HepG2 (cell line): Measurements from ENCODE around the gene LOX. TPM values are rescaled to one million over a fixed set of nuclear protein-coding genes. Genes with fewer than 3 reads are reported as not detected.

Experiments
- CREB1 ChIP-seq, 2 experiments: fragments of 450-650 bp in 1 of 2; IDR thresholded peaks; 2 replicates each; pipeline ENCODE4 v1.6.1; 2016 to 2017; ENCODE audit warnings: control low read depth in 1 of 2, mild to moderate bottlenecking in 1 of 2, missing compliant biosample characterization in 1 of 2, missing genetic modification characterization in 1 of 2
- ELF1 ChIP-seq: sonication (generic); formaldehyde crosslinking; IDR thresholded peaks from 2 replicates; pipeline ENCODE4 v1.4.0; 2020; ENCODE audit warnings: missing genetic modification reagents
- FLYWCH1 ChIP-seq: sonication (generic); formaldehyde crosslinking; IDR thresholded peaks from 2 replicates; pipeline ENCODE4 v1.8.1; 2023; ENCODE audit warnings: mild to moderate bottlenecking, missing genetic modification reagents
- FOXO1 ChIP-seq: sonication (generic); formaldehyde crosslinking; IDR thresholded peaks from 2 replicates; pipeline ENCODE4 v1.4.0; 2020; ENCODE audit warnings: missing genetic modification reagents
- GABPA ChIP-seq, 2 experiments: IDR thresholded peaks; 2 replicates each; pipeline ENCODE4 v1.6.1; 2011 to 2016; ENCODE audit warnings: low read depth in 2 of 2, low read length in 1 of 2, missing biosample characterization in 1 of 2, missing genetic modification characterization in 1 of 2
- GTF2F1 ChIP-seq: fragments of 150-350 bp; IDR thresholded peaks from 2 replicates; pipeline ENCODE4 v1.6.1; 2014; ENCODE audit warnings: low read length
- HMG20A ChIP-seq: IDR thresholded peaks from 2 replicates; pipeline ENCODE4 v1.6.1; 2016; ENCODE audit warnings: borderline replicate concordance
- ISX ChIP-seq: sonication (generic); formaldehyde crosslinking; conservative IDR thresholded peaks from 2 replicates; pipeline ENCODE4 v1.5.0; 2020; ENCODE audit warnings: missing genetic modification reagents
- PHF5A ChIP-seq: IDR thresholded peaks from one replicate; pipeline ENCODE4 v1.6.1; 2018; ENCODE audit warnings: low read depth, missing genetic modification reagents; ENCODE audit not compliant: unreplicated experiment
- PITX1 ChIP-seq: sonication (generic); formaldehyde crosslinking; IDR thresholded peaks from 2 replicates; pipeline ENCODE4 v1.5.1; 2020; ENCODE audit warnings: mild to moderate bottlenecking, missing genetic modification reagents
- PLRG1 ChIP-seq: fragments of 450-650 bp; conservative IDR thresholded peaks from 2 replicates; pipeline ENCODE4 v1.6.1; 2016
- RCOR2 ChIP-seq: IDR thresholded peaks from 2 replicates; pipeline ENCODE4 v1.6.1; 2016; ENCODE audit warnings: missing biosample characterization, missing genetic modification reagents
- RXRB ChIP-seq: IDR thresholded peaks from 2 replicates; pipeline ENCODE4 v1.6.1; 2016; ENCODE audit warnings: borderline replicate concordance, missing genetic modification reagents, missing compliant biosample characterization
- SMAD3 ChIP-seq: sonication (generic); formaldehyde crosslinking; IDR thresholded peaks from 2 replicates; pipeline ENCODE4 v1.4.0; 2020; ENCODE audit warnings: missing genetic modification reagents
- TCF7 ChIP-seq: sonication (generic); IDR thresholded peaks from 2 replicates; pipeline ENCODE4 v1.6.1; 2016; ENCODE audit warnings: antibody characterized with exemption, low read depth
- ZNF33B ChIP-seq: sonication (generic); formaldehyde crosslinking; IDR thresholded peaks from 2 replicates; pipeline ENCODE4 v1.5.1; 2020; ENCODE audit warnings: mild to moderate bottlenecking, missing genetic modification reagents
- ZSCAN21 ChIP-seq: sonication (generic); formaldehyde crosslinking; IDR thresholded peaks from 2 replicates; pipeline ENCODE4 v1.8.0; 2022; ENCODE audit warnings: mild to moderate bottlenecking, missing genetic modification reagents, moderate library complexity, borderline replicate concordance
- ZUFSP ChIP-seq: sonication (generic); formaldehyde crosslinking; IDR thresholded peaks from 2 replicates; pipeline ENCODE4 v1.9.0; 2021; ENCODE audit warnings: missing genetic modification reagents, mild to moderate bottlenecking, borderline replicate concordance
- polyA plus RNA-seq, 8 experiments: library from polyadenylated mRNA; depleted of rRNA in 3 of 8; stranded (reverse) in 7 of 8; unstranded in 1 of 8; fragments of >200 nt; fragmentation: Illumina TruSeq in 4 of 8; extraction: Trizol in 4 of 8; gene quantifications; 2 replicates each; pipeline versions ENCODE4 v1.2.1 to v1.2.3, GENCODE V29; 2011 to 2016; ENCODE audit warnings: low read depth in 4 of 8, missing spikeins in 1 of 8, mixed read lengths in 1 of 8; ENCODE audit not compliant: insufficient read depth in 1 of 8
- total RNA-seq, 5 experiments: library from RNA; depleted of rRNA; stranded (reverse); fragments of >200 nt; fragmentation: Illumina TruSeq; extraction: Trizol; gene quantifications; 2 replicates each; pipeline ENCODE4 v1.2.3, GENCODE V29; 2016; ENCODE audit warnings: low read depth in 1 of 5
- TF ChIP-seq, protein P1 (sequence below): sonication (generic); formaldehyde crosslinking; IDR thresholded peaks from 2 replicates; pipeline ENCODE4 v1.4.0; 2020; ENCODE audit warnings: missing genetic modification reagents
- TF ChIP-seq, protein P2 (sequence below): conservative IDR thresholded peaks from 2 replicates; pipeline ENCODE4 v1.6.1; 2018; ENCODE audit warnings: missing genetic modification reagents

Gene LOX
- total and polyA plus RNA-seq, 2 of the 13 experiments (the other 11 are each of a cell fraction or from before 2014, with no cell fraction given), result 0.73 to 173 TPM

DNA sequence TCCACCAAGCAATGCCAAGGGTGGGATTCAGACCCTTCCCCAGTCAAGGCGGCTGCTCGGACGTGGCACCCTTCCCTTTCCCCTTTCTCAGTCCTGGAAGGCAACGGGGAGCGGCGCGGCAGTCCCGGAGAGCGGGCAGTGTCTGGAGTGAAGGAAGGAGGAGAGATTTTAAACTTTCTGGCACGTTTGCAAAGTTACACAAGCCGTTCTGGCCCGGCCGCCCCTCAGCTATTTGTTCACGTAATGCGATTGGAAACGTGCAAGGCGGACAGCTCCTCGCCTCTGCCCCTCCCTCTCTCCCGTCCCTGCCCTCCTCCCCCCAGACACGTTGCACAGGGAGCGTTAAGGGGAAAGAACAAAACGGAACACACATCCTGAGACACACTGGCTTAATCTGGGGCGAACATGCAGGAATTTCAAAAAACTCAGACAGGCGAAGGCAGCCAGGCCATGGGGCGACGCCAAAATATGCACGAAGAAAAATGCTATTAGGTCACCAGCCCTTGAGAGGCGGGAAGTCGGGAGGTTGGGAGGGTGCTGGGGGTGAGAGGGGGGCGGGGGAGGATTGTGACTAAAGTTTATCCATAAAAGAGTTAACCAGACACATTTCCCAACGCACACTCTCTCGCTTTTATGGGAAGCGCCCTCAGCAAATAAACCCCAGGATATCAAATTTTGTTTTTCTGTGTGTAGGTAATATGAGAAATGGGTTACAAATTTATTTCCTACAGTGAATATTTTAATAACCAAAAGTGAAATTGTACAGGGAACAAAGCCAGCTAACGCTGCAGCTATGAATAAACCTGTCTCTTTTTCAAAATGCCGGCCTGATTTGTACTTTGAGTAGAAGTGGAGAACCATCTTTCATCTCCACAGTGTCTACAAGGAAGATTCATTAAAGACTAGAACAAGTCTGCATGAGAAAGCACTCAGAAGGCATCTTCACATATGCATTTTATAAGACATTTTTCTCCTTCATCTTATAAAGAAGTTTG lies at the start of gene LOX (continued):
- TF ChIP-seq, protein P1, sequence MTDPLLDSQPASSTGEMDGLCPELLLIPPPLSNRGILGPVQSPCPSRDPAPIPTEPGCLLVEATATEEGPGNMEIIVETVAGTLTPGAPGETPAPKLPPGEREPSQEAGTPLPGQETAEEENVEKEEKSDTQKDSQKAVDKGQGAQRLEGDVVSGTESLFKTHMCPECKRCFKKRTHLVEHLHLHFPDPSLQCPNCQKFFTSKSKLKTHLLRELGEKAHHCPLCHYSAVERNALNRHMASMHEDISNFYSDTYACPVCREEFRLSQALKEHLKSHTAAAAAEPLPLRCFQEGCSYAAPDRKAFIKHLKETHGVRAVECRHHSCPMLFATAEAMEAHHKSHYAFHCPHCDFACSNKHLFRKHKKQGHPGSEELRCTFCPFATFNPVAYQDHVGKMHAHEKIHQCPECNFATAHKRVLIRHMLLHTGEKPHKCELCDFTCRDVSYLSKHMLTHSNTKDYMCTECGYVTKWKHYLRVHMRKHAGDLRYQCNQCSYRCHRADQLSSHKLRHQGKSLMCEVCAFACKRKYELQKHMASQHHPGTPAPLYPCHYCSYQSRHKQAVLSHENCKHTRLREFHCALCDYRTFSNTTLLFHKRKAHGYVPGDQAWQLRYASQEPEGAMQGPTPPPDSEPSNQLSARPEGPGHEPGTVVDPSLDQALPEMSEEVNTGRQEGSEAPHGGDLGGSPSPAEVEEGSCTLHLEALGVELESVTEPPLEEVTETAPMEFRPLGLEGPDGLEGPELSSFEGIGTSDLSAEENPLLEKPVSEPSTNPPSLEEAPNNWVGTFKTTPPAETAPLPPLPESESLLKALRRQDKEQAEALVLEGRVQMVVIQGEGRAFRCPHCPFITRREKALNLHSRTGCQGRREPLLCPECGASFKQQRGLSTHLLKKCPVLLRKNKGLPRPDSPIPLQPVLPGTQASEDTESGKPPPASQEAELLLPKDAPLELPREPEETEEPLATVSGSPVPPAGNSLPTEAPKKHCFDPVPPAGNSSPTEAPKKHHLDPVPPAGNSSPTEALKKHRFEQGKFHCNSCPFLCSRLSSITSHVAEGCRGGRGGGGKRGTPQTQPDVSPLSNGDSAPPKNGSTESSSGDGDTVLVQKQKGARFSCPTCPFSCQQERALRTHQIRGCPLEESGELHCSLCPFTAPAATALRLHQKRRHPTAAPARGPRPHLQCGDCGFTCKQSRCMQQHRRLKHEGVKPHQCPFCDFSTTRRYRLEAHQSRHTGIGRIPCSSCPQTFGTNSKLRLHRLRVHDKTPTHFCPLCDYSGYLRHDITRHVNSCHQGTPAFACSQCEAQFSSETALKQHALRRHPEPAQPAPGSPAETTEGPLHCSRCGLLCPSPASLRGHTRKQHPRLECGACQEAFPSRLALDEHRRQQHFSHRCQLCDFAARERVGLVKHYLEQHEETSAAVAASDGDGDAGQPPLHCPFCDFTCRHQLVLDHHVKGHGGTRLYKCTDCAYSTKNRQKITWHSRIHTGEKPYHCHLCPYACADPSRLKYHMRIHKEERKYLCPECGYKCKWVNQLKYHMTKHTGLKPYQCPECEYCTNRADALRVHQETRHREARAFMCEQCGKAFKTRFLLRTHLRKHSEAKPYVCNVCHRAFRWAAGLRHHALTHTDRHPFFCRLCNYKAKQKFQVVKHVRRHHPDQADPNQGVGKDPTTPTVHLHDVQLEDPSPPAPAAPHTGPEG (CRISPR knock-in tag), result no peak
- TF ChIP-seq CREB1 (IDR thresholded peaks at IDR 0.05) (no peak), CREB1 (CRISPR knock-in tag; IDR thresholded peaks at IDR 0.05) (no peak), PHF5A (no peak), GTF2F1 (no peak), ZNF33B (CRISPR knock-in tag) (no peak), HMG20A (CRISPR knock-in tag) (no peak), SMAD3 (CRISPR knock-in tag) (no peak), ELF1 (CRISPR knock-in tag) (no peak), GABPA (IDR thresholded peaks at IDR 0.05; ENCODE audit: low read depth, low read length) (no peak), GABPA (CRISPR knock-in tag; IDR thresholded peaks at IDR 0.05; ENCODE audit: low read depth) (no peak), PLRG1 (no peak), ZSCAN21 (CRISPR knock-in tag) (no peak; the same call in 1 of the 2 replicates), ISX (CRISPR knock-in tag) (no peak), FLYWCH1 (CRISPR knock-in tag) (0 out of 2 replicates have a peak, but pooled peaks have one; percentile 42), RCOR2 (CRISPR knock-in tag) (no peak), ZUFSP (CRISPR knock-in tag) (no peak), RXRB (CRISPR knock-in tag) (no peak), PITX1 (CRISPR knock-in tag) (no peak; the same call in 1 of the 2 replicates), TCF7 (no peak), FOXO1 (no peak)
- TF ChIP-seq, protein P2, sequence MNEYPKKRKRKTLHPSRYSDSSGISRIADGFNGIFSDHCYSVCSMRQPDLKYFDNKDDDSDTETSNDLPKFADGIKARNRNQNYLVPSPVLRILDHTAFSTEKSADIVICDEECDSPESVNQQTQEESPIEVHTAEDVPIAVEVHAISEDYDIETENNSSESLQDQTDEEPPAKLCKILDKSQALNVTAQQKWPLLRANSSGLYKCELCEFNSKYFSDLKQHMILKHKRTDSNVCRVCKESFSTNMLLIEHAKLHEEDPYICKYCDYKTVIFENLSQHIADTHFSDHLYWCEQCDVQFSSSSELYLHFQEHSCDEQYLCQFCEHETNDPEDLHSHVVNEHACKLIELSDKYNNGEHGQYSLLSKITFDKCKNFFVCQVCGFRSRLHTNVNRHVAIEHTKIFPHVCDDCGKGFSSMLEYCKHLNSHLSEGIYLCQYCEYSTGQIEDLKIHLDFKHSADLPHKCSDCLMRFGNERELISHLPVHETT, result no peak
